Measurements from ENCODE around the gene ERC2.
"Not testable (repeated sequence)": the region's sequence is repeated elsewhere in the genome, so short reads cannot be mapped to it uniquely, and the experiment has no call there.

Gene ERC2

GRCh38 chr3:56096999-56097398 lies 371.3 kb downstream of the ERC2 start:
- no peaks in the 10 kb centered on the region for H3K9me3 ChIP-seq (ENCODE audit: control insufficient read depth, low read length)
- 83% methylated on average over 2 of the region's 2 CpGs; no CpG with 5 or more reads in 1 of the 2 experiments for WGBS, 2 experiments (ENCODE audit: insufficient coverage in 2 of 2)
- H3K4me3 ChIP-seq (ENCODE audit: extremely low read depth, insufficient read depth, low read length, poor library complexity, severe bottlenecking) = no peak overlapping the region
- no peaks in the 10 kb centered on the region for H3K36me3 ChIP-seq (ENCODE audit: control insufficient read depth, insufficient read depth, low read length)
- no peak overlapping the region for H3K27ac ChIP-seq (ENCODE audit: low read depth, low read length, severe bottlenecking)
- H3K4me1 ChIP-seq (ENCODE audit: control insufficient read depth, insufficient read depth, low read length, poor library complexity, severe bottlenecking) = no peaks in the 10 kb centered on the region

GRCh38 chr3:56094170-56094569 lies 374.1 kb downstream of the ERC2 start:
- Histone ChIP-seq H3K9me3 (ENCODE audit: control insufficient read depth, low read length) (no peaks in the 10 kb centered on the region), H3K27ac (ENCODE audit: low read depth, low read length, severe bottlenecking) (no peak overlapping the region), H3K4me1 (ENCODE audit: control insufficient read depth, insufficient read depth, low read length, poor library complexity, severe bottlenecking) (no peaks in the 10 kb centered on the region), H3K4me3 (ENCODE audit: extremely low read depth, insufficient read depth, low read length, poor library complexity, severe bottlenecking) (no peak overlapping the region), H3K36me3 (ENCODE audit: control insufficient read depth, insufficient read depth, low read length) (no peaks in the 10 kb centered on the region)

GRCh38 chr3:56089739-56090138 lies 378.5 kb downstream of the ERC2 start:
- WGBS, 2 experiments (ENCODE audit: insufficient coverage in 2 of 2) = 67 to 100% methylated on average over 1 to 2 of the region's 2 CpGs
- no peak overlapping the region for H3K4me3 ChIP-seq (ENCODE audit: extremely low read depth, insufficient read depth, low read length, poor library complexity, severe bottlenecking)
- no peaks in the 10 kb centered on the region for H3K36me3 ChIP-seq (ENCODE audit: control insufficient read depth, insufficient read depth, low read length)

GRCh38 chr3:56087451-56088053 lies 380.7 kb downstream of the ERC2 start:
- Histone ChIP-seq H3K9me3 (ENCODE audit: control insufficient read depth, low read length) (no peaks in the 10 kb centered on the region), H3K36me3 (ENCODE audit: control insufficient read depth, insufficient read depth, low read length) (no peaks in the 10 kb centered on the region), H3K27ac (ENCODE audit: low read depth, low read length, severe bottlenecking) (no peak overlapping the region), H3K4me1 (ENCODE audit: control insufficient read depth, insufficient read depth, low read length, poor library complexity, severe bottlenecking) (no peaks in the 10 kb centered on the region), H3K4me3 (ENCODE audit: extremely low read depth, insufficient read depth, low read length, poor library complexity, severe bottlenecking) (no peak overlapping the region)
- WGBS, 2 experiments (ENCODE audit: insufficient coverage in 2 of 2) = 92 to 96% methylated on average over 2 to 7 of the region's 10 CpGs

More at GRCh38 chr3:56089739-56090138, 378.5 kb downstream of the ERC2 start:
- no peaks in the 10 kb centered on the region for H3K9me3 ChIP-seq (ENCODE audit: control insufficient read depth, low read length)
- no peaks in the 10 kb centered on the region for H3K4me1 ChIP-seq (ENCODE audit: control insufficient read depth, insufficient read depth, low read length, poor library complexity, severe bottlenecking)
- no peak overlapping the region for H3K27ac ChIP-seq (ENCODE audit: low read depth, low read length, severe bottlenecking)

GRCh38 chr3:56086355-56086754 lies 381.9 kb downstream of the ERC2 start:
- H3K4me3 ChIP-seq (ENCODE audit: extremely low read depth, insufficient read depth, low read length, poor library complexity, severe bottlenecking) = no peak overlapping the region
- H3K9me3 ChIP-seq (ENCODE audit: control insufficient read depth, low read length) = no peaks in the 10 kb centered on the region
- WGBS, 2 experiments (ENCODE audit: insufficient coverage in 2 of 2) = no CpG with 5 or more reads among the region's 1 CpG
- H3K36me3 ChIP-seq (ENCODE audit: control insufficient read depth, insufficient read depth, low read length) = no peaks in the 10 kb centered on the region
- no peak overlapping the region for H3K27ac ChIP-seq (ENCODE audit: low read depth, low read length, severe bottlenecking)
- H3K4me1 ChIP-seq (ENCODE audit: control insufficient read depth, insufficient read depth, low read length, poor library complexity, severe bottlenecking) = no peaks in the 10 kb centered on the region

GRCh38 chr3:56081246-56081645 lies 387.0 kb downstream of the ERC2 start:
- Histone ChIP-seq H3K9me3 (ENCODE audit: control insufficient read depth, low read length) (no peaks in the 10 kb centered on the region), H3K4me3 (ENCODE audit: extremely low read depth, insufficient read depth, low read length, poor library complexity, severe bottlenecking) (no peak overlapping the region), H3K36me3 (ENCODE audit: control insufficient read depth, insufficient read depth, low read length) (no peaks in the 10 kb centered on the region), H3K27ac (ENCODE audit: low read depth, low read length, severe bottlenecking) (no peak overlapping the region), H3K4me1 (ENCODE audit: control insufficient read depth, insufficient read depth, low read length, poor library complexity, severe bottlenecking) (no peaks in the 10 kb centered on the region)
- WGBS, 2 experiments (ENCODE audit: insufficient coverage in 2 of 2) = 67% methylated on average over 2 of the region's 2 CpGs; no CpG with 5 or more reads in 1 of the 2 experiments

- no peaks in the 10 kb centered on the region for H3K9me3 ChIP-seq (ENCODE audit: control insufficient read depth, low read length)
- no peak overlapping the region for H3K27ac ChIP-seq (ENCODE audit: low read depth, low read length, severe bottlenecking)
- WGBS, 2 experiments (ENCODE audit: insufficient coverage in 2 of 2) = 60 to 90% methylated on average over 1 of the region's 2 CpGs
- H3K4me3 ChIP-seq (ENCODE audit: extremely low read depth, insufficient read depth, low read length, poor library complexity, severe bottlenecking) = no peak overlapping the region
- no peaks in the 10 kb centered on the region for H3K36me3 ChIP-seq (ENCODE audit: control insufficient read depth, insufficient read depth, low read length)
- no peaks in the 10 kb centered on the region for H3K4me1 ChIP-seq (ENCODE audit: control insufficient read depth, insufficient read depth, low read length, poor library complexity, severe bottlenecking)
Measured at GRCh38 chr3:56076746-56077145, 391.5 kb downstream of the ERC2 start.

- Histone ChIP-seq H3K36me3 (ENCODE audit: control insufficient read depth, insufficient read depth, low read length) (no peaks in the 10 kb centered on the region), H3K27ac (ENCODE audit: low read depth, low read length, severe bottlenecking) (no peak overlapping the region), H3K9me3 (ENCODE audit: control insufficient read depth, low read length) (no peaks in the 10 kb centered on the region), H3K4me3 (ENCODE audit: extremely low read depth, insufficient read depth, low read length, poor library complexity, severe bottlenecking) (no peak overlapping the region), H3K4me1 (ENCODE audit: control insufficient read depth, insufficient read depth, low read length, poor library complexity, severe bottlenecking) (no peaks in the 10 kb centered on the region)
- 42% methylated on average over 1 of the region's 1 CpG; no CpG with 5 or more reads in 1 of the 2 experiments for WGBS, 2 experiments (ENCODE audit: insufficient coverage in 2 of 2)
Measured at GRCh38 chr3:56075089-56075488, 393.2 kb downstream of the ERC2 start.

GRCh38 chr3:56069766-56070165 lies 398.5 kb downstream of the ERC2 start:
- no peak overlapping the region for H3K4me3 ChIP-seq (ENCODE audit: extremely low read depth, insufficient read depth, low read length, poor library complexity, severe bottlenecking)
- H3K9me3 ChIP-seq (ENCODE audit: control insufficient read depth, low read length) = no peaks in the 10 kb centered on the region
- H3K36me3 ChIP-seq (ENCODE audit: control insufficient read depth, insufficient read depth, low read length) = no peaks in the 10 kb centered on the region
- no peak overlapping the region for H3K27ac ChIP-seq (ENCODE audit: low read depth, low read length, severe bottlenecking)
- no peaks in the 10 kb centered on the region for H3K4me1 ChIP-seq (ENCODE audit: control insufficient read depth, insufficient read depth, low read length, poor library complexity, severe bottlenecking)

GRCh38 chr3:56066405-56066804 lies 401.9 kb downstream of the ERC2 start:
- not testable (repeated sequence) for H3K36me3 ChIP-seq (ENCODE audit: control insufficient read depth, insufficient read depth, low read length); H3K4me3 ChIP-seq (ENCODE audit: extremely low read depth, insufficient read depth, low read length, poor library complexity, severe bottlenecking); H3K27ac ChIP-seq (ENCODE audit: low read depth, low read length, severe bottlenecking); H3K4me1 ChIP-seq (ENCODE audit: control insufficient read depth, insufficient read depth, low read length, poor library complexity, severe bottlenecking); H3K9me3 ChIP-seq (ENCODE audit: control insufficient read depth, low read length)
- no CpG with 5 or more reads among the region's 1 CpG for WGBS, 2 experiments (ENCODE audit: insufficient coverage in 2 of 2)

- no peaks in the 10 kb centered on the region for H3K4me1 ChIP-seq (ENCODE audit: control insufficient read depth, insufficient read depth, low read length, poor library complexity, severe bottlenecking)
- no peak overlapping the region for H3K4me3 ChIP-seq (ENCODE audit: extremely low read depth, insufficient read depth, low read length, poor library complexity, severe bottlenecking)
- no peaks in the 10 kb centered on the region for H3K9me3 ChIP-seq (ENCODE audit: control insufficient read depth, low read length)
- no peaks in the 10 kb centered on the region for H3K36me3 ChIP-seq (ENCODE audit: control insufficient read depth, insufficient read depth, low read length)
- H3K27ac ChIP-seq (ENCODE audit: low read depth, low read length, severe bottlenecking) = no peak overlapping the region
Measured at GRCh38 chr3:56064684-56065083, 403.6 kb downstream of the ERC2 start.
